ENCODE results near the gene SMIM5. TPM values are rescaled to one million over a fixed set of nuclear protein-coding genes. Genes with fewer than 3 reads are reported as not detected.

SMIM5 gene
- total RNA-seq, 2 donors from 2014 or later = 6.4 to 12.0 TPM

GRCh38 chr17:75652934-75653549, 19.8 kb downstream of the SMIM5 start:
- no peaks in the 10 kb centered on the region for H3K4me1 ChIP-seq
- H3K27me3 ChIP-seq = no peaks in the 10 kb centered on the region
- peak; percentile 64 to 76 for TF ChIP-seq CTCF (IDR thresholded peaks at IDR 0.05)
- H3K4me3 ChIP-seq = no peak overlapping the region
- no peak overlapping the region for H3K27ac ChIP-seq
- DNase-seq (ENCODE audit: low spot score) = no peak
- peaks cover 16% of the 10 kb centered on the region for H3K36me3 ChIP-seq
- no peaks in the 10 kb centered on the region for H3K9me3 ChIP-seq

GRCh38 chr17:75654176-75654575, 20.9 kb downstream of the SMIM5 start:
- H3K9me3 ChIP-seq = no peaks in the 10 kb centered on the region
- no peak for DNase-seq (ENCODE audit: low spot score)
- no peaks in the 10 kb centered on the region for H3K27me3 ChIP-seq
- H3K4me1 ChIP-seq = no peaks in the 10 kb centered on the region
- H3K36me3 ChIP-seq = peaks cover 16% of the 10 kb centered on the region
- no peak overlapping the region for H3K27ac ChIP-seq
- TF ChIP-seq CTCF (IDR thresholded peaks at IDR 0.05) = peak in 1 of 2 donors; percentile 39
- no peak overlapping the region for H3K4me3 ChIP-seq

GRCh38 chr17:75658237-75658636, 25.0 kb downstream of the SMIM5 start:
- DNase-seq (ENCODE audit: low spot score) = no peak
- no peak overlapping the region for H3K4me3 ChIP-seq
- TF ChIP-seq CTCF (IDR thresholded peaks at IDR 0.05) = no peak
- no peaks in the 10 kb centered on the region for H3K9me3 ChIP-seq
- peaks cover 34% of the 10 kb centered on the region for H3K36me3 ChIP-seq
- H3K27ac ChIP-seq = no peak overlapping the region
- no peaks in the 10 kb centered on the region for H3K4me1 ChIP-seq
- no peaks in the 10 kb centered on the region for H3K27me3 ChIP-seq

GRCh38 chr17:75661531-75661930, 28.3 kb downstream of the SMIM5 start:
- Histone ChIP-seq H3K36me3 (peaks cover 29% of the 10 kb centered on the region), H3K27me3 (no peaks in the 10 kb centered on the region), H3K4me3 (no peak overlapping the region), H3K4me1 (peaks cover 0 to 9% of the 10 kb centered on the region in 2 donors), H3K27ac (no peak overlapping the region), H3K9me3 (no peaks in the 10 kb centered on the region)
- TF ChIP-seq CTCF (IDR thresholded peaks at IDR 0.05) = no peak
- no peak for DNase-seq (ENCODE audit: low spot score)

GRCh38 chr17:75662511-75662910, 29.3 kb downstream of the SMIM5 start:
- H3K36me3 ChIP-seq = peaks cover 29% of the 10 kb centered on the region
- DNase-seq (ENCODE audit: low spot score) = no peak
- TF ChIP-seq CTCF (IDR thresholded peaks at IDR 0.05) = no peak

GRCh38 chr17:75664099-75664549, 30.9 kb downstream of the SMIM5 start:
- Histone ChIP-seq H3K9me3 (no peaks in the 10 kb centered on the region), H3K4me3 (no peak overlapping the region), H3K27ac (no peak overlapping the region), H3K36me3 (peaks cover 36% of the 10 kb centered on the region), H3K27me3 (no peaks in the 10 kb centered on the region), H3K4me1 (peaks cover 0 to 23% of the 10 kb centered on the region in 2 donors)
- TF ChIP-seq CTCF (IDR thresholded peaks at IDR 0.05) = no peak
- no peak for DNase-seq (ENCODE audit: low spot score)

More at GRCh38 chr17:75662511-75662910, 29.3 kb downstream of the SMIM5 start:
- Histone ChIP-seq H3K4me1 (peaks cover 0 to 11% of the 10 kb centered on the region in 2 donors), H3K9me3 (no peaks in the 10 kb centered on the region), H3K27me3 (no peaks in the 10 kb centered on the region), H3K27ac (no peak overlapping the region), H3K4me3 (no peak overlapping the region)

All from right atrium auricular region (tissue), 2 donors.